ENCODE measurements around the gene ALDOC. TPM values are rescaled to one million over a fixed set of nuclear protein-coding genes. Genes with fewer than 3 reads are reported as not detected.

ALDOC gene
- total RNA-seq, 4 donors from 2014 or later, result 21.6 to 49.5 (median 27.5) TPM

DNA sequence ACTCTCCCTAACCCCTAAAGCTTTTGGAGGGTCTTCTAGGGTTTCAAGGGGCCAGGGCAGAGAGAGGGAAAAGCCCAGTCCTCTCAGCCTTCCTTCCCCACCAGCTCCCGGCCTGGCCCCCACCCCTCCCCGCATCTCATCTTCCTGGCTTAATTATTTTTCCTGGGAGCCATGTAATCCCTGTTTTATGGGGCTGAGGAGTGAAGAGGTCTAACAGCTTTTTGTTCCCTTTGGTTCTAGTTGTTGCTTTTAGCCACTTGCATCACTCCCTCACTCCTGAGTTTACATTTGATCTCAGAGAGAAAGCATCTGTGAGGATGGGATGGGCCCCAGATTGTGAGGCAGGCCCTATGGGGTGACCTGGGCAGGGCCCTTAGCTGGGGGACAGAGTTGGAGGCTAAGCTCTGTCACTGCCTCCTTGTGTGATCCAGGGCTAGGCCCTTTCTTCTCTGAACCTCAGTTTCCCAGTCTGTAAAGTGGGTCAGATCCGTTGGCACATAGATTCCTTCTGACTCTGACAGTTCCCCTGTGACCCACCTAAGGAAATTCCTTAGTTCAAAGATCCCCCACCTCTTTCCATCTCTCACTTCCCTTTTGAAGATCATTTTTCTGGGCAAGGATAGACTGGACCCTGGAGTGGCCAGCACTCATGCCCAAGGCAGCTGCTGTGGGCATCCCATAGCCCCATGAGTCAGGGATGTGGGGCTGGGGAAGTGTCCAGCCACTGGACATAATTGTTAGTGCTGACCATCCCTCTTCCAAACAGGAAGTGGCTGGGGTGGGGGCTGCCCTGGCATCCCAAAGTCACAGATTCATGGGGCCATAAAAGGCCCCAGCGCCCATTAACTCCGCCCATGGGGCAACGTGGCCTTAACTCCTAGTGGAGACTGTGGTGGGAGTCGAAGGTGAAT, 44.4 kb downstream of the ALDOC start:
- H3K27me3 ChIP-seq, result peaks cover 0 to 28% (median 0%) of the 10 kb centered on the region in 4 donors
- H3K4me1 ChIP-seq, result no peaks in the 10 kb centered on the region
- no peaks in the 10 kb centered on the region for H3K36me3 ChIP-seq
- 74% methylated on average over 7 of the region's 7 CpGs for WGBS
- TF ChIP-seq, protein P1, sequence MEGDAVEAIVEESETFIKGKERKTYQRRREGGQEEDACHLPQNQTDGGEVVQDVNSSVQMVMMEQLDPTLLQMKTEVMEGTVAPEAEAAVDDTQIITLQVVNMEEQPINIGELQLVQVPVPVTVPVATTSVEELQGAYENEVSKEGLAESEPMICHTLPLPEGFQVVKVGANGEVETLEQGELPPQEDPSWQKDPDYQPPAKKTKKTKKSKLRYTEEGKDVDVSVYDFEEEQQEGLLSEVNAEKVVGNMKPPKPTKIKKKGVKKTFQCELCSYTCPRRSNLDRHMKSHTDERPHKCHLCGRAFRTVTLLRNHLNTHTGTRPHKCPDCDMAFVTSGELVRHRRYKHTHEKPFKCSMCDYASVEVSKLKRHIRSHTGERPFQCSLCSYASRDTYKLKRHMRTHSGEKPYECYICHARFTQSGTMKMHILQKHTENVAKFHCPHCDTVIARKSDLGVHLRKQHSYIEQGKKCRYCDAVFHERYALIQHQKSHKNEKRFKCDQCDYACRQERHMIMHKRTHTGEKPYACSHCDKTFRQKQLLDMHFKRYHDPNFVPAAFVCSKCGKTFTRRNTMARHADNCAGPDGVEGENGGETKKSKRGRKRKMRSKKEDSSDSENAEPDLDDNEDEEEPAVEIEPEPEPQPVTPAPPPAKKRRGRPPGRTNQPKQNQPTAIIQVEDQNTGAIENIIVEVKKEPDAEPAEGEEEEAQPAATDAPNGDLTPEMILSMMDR (IDR thresholded peaks at IDR 0.05), result no peak
- no peak for TF ChIP-seq EP300 (IDR thresholded peaks at IDR 0.05)
- H3K9me3 ChIP-seq, result no peaks in the 10 kb centered on the region
- DNase-seq (ENCODE audit: extremely low spot score), result no peak
- H3K4me3 ChIP-seq, result no peak overlapping the region
- intact Hi-C loops (cut with DNase I), result no loop called here
- H3K27ac ChIP-seq (replicated peaks in 1 of 4), result no peak overlapping the region

DNA sequence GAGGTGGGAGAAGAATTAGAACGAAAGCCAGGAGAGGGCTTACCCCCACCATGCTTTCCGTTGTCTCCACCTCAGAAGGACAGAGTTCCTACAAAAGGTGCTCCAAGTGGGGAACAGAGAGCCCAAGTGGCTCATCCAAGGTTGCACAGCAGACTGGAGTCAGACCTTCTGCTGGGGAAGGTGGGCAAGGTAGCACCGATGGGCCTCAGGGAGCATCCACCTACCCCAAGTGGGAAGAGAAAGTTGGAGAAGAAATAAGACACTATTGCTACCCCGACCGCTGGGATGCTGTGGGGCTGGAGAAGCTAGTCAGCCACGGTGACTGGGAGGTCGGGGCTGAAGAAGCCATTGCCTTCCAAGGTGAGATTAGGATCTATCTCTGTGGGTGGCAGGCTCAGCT, 45.8 kb downstream of the ALDOC start:
- DNase-seq (ENCODE audit: extremely low spot score), result no peak
- H3K36me3 ChIP-seq, result no peaks in the 10 kb centered on the region
- TF ChIP-seq POLR2A (IDR thresholded peaks at IDR 0.05; ENCODE audit: low read depth), result no peak

DNA sequence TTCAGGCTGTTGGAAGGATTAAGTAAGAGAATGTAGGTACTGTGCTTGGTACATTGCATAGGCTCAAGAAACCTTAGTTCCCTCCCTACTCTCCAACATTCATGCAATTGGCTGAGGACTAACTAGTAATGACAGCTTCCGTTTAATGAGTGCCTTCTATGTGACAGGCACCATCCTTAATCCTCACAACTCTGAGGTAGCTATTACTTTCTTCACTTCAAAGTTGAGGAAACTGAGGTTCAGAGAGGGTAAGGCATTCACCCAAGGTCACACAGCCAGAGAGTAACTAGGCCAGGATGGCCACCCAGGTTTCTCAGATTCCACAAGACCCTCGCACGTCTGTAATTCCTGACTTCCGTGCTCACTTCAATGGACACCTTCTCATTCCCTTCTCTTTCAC, 46.4 kb downstream of the ALDOC start:
- intact Hi-C loops (cut with DNase I), result no loop called here
- peaks cover 0 to 3% (median 3%) of the 10 kb centered on the region in 4 donors for H3K4me1 ChIP-seq
- 75% methylated on average over 4 of the region's 4 CpGs for WGBS

More for the DNA sequence above, 45.8 kb downstream of the ALDOC start:
- Histone ChIP-seq H3K27me3 (peaks cover 0 to 28% (median 0%) of the 10 kb centered on the region in 4 donors), H3K4me3 (no peak overlapping the region), H3K27ac (replicated peaks in 1 of 4) (no peak overlapping the region), H3K9me3 (no peaks in the 10 kb centered on the region), H3K4me1 (no peaks in the 10 kb centered on the region)
- WGBS, result 73% methylated on average over 7 of the region's 7 CpGs
- intact Hi-C loops (cut with DNase I), result no loop called here

DNA sequence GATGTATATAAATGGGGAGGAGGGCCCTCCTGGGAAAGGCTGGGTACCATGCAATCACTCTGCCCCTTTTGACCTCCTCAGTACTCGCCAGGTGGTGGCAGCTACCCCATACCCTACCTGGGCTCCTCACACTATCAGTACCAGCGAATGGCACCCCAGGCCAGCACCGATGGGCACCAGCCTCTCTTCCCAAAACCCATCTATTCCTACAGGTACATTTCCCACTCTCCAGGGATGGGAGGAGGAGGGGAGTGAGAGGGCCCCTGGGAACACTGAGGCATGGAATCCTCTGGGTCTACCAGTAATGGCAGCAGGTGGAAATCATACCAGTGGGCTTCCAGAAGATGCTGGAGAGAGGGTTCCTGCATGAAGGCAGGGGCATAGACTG, 47.7 kb downstream of the ALDOC start:
- no peak for DNase-seq (ENCODE audit: extremely low spot score)
- peaks cover 0 to 7% (median 7%) of the 10 kb centered on the region in 4 donors for H3K4me1 ChIP-seq
- no peak overlapping the region for H3K27ac ChIP-seq (replicated peaks in 1 of 4)
- WGBS, result 76% methylated on average over 3 of the region's 3 CpGs
- no peaks in the 10 kb centered on the region for H3K36me3 ChIP-seq
- TF ChIP-seq EP300 (IDR thresholded peaks at IDR 0.05) (no peak), POLR2A (IDR thresholded peaks at IDR 0.05; ENCODE audit: low read depth) (no peak), POLR2AphosphoS5 (IDR thresholded peaks at IDR 0.05) (no peak)
- TF ChIP-seq, protein P1 (IDR thresholded peaks at IDR 0.05), result no peak
- no peak overlapping the region for H3K4me3 ChIP-seq
- peaks cover 0 to 28% (median 0%) of the 10 kb centered on the region in 4 donors for H3K27me3 ChIP-seq
- intact Hi-C loops (cut with DNase I), result no loop called here
- no peaks in the 10 kb centered on the region for H3K9me3 ChIP-seq

More for the DNA sequence above, 46.4 kb downstream of the ALDOC start:
- Histone ChIP-seq H3K36me3 (no peaks in the 10 kb centered on the region), H3K9me3 (no peaks in the 10 kb centered on the region), H3K27me3 (peaks cover 0 to 28% (median 0%) of the 10 kb centered on the region in 4 donors), H3K27ac (replicated peaks in 1 of 4) (no peak overlapping the region), H3K4me3 (no peak overlapping the region)
- TF ChIP-seq EP300 (IDR thresholded peaks at IDR 0.05), result no peak
- no peak for TF ChIP-seq POLR2A (IDR thresholded peaks at IDR 0.05; ENCODE audit: low read depth)
- TF ChIP-seq, protein P1 (IDR thresholded peaks at IDR 0.05), result no peak
- no peak for TF ChIP-seq POLR2AphosphoS5 (IDR thresholded peaks at IDR 0.05)
- no peak for DNase-seq (ENCODE audit: extremely low spot score)

DNA sequence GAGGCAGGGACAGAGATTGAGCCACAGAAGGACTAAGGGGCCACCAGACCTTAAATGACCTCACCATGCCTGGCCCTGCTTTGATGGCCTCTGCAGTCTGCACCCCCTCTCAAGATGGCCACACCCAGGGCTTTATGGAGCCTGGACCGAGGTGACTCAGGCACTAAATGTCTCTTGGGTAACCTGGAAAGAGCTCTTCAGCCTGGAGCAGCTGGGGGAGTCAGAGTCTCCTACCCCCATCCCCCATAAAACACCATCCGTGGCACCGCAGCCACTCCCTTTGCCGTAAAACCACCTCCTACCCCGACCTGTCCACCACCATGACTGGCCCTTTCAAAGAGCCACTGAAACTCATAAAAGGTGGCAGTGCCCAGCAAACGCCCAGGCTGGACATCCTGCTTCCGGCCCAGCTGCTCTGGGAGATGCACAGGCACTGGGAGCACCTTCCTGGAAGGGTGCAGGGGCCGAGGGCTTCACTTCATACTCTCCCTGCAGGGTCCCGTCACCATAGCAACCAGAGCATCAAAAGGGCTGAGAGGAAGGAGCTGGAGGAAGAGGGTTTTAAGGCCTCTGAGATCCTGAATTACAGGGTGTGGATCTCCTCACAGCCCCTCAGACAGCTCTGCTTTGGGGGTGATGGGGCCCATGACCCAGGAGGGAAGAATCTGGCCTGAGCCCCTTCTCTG, 48.2 kb downstream of the ALDOC start:
- peaks cover 0 to 7% (median 7%) of the 10 kb centered on the region in 4 donors for H3K4me1 ChIP-seq
- TF ChIP-seq EP300 (IDR thresholded peaks at IDR 0.05) (no peak), POLR2A (IDR thresholded peaks at IDR 0.05; ENCODE audit: low read depth) (no peak), POLR2AphosphoS5 (IDR thresholded peaks at IDR 0.05) (no peak)
- TF ChIP-seq, protein P1 (IDR thresholded peaks at IDR 0.05), result no peak
- intact Hi-C loops (cut with DNase I), result no loop called here
- H3K9me3 ChIP-seq, result no peaks in the 10 kb centered on the region
- peaks cover 0 to 28% (median 0%) of the 10 kb centered on the region in 4 donors for H3K27me3 ChIP-seq
- no peak for DNase-seq (ENCODE audit: extremely low spot score)
- H3K4me3 ChIP-seq, result no peak overlapping the region
- no peak overlapping the region for H3K27ac ChIP-seq (replicated peaks in 1 of 4)
- no peaks in the 10 kb centered on the region for H3K36me3 ChIP-seq
- 86% methylated on average over 6 of the region's 9 CpGs for WGBS

All from esophagus muscularis mucosa (tissue), 4 donors.